Measurements from ENCODE around the gene SCYL1. TPM values are rescaled to one million over a fixed set of nuclear protein-coding genes. Genes with fewer than 3 reads are reported as not detected.
"Not testable (repeated sequence)": the region's sequence is repeated elsewhere in the genome, so short reads cannot be mapped to it uniquely, and the experiment has no call there.

SCYL1 gene
- total RNA-seq, 1 donor from 2014 or later = 82.4 TPM

DNA sequence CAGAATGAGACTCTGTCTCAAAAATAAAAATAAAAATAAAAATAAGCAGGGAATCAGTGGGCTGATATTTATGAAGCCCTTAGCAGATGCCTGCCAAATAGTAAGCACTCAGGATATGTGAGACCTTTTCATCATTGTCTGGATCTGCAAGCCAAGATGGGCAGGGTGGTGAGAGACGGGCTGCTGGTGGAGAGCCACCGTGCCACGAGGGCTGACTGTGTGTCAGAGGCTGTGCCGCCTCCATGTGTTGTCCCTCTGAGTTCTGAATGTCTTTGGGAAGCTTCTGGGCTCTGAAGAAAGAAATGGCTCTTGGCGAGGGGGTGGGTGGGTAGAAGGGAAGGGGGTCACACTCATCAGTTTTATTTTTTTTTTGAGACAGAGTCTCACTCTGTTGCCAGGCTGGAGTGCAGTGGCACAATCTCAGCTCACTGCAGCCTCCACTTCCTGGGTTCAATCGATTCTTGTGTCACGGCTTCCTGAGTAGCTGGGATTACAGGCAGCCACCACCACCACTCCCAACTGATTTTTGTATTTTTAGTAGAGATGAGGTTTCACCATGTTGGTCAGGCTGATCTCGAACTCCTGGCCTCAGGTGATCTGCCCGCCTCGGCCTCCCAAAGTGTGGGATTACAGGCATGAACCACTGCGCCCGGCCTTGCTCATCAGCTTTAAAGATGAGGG is 40.1 kb downstream of the SCYL1 start:
- intact Hi-C loops (cut with micrococcal nuclease) = not testable (repeated sequence)

- intact Hi-C loops (cut with micrococcal nuclease) = loop anchor here (1.0 kb wide), 1 partner anchor 8 kb away; the partner anchor contains the start of gene LTBP3
Observed at GRCh38 chr11:65565624-65566453, 41.0 kb downstream of the SCYL1 start.

GRCh38 chr11:65569164-65569972 is 44.5 kb downstream of the SCYL1 start:
- intact Hi-C loops (cut with micrococcal nuclease) = no loop called here

GRCh38 chr11:65569973-65570918 is 45.4 kb downstream of the SCYL1 start, which contains the start of gene ZNRD2:
TSS of gene ZNRD2 (plus strand) at chr11:65570477. CDS start at chr11:65570492, 15 bp downstream.
- intact Hi-C loops (cut with micrococcal nuclease) = loop anchor here (1.0 to 5.0 kb wide), 14 partner anchors 17 to 792 kb away; partner anchors contain the start of genes BANF1, CDCA5, EIF1AD and FAU

- intact Hi-C loops (cut with micrococcal nuclease) = loop anchor here (2.0 to 5.0 kb wide), 5 partner anchors 141 to 544 kb away; partner anchors contain the start of genes FAU, KAT5, MRPL49 and NEAT1
Observed at GRCh38 chr11:65571420-65571819, 46.5 kb downstream of the SCYL1 start.

DNA sequence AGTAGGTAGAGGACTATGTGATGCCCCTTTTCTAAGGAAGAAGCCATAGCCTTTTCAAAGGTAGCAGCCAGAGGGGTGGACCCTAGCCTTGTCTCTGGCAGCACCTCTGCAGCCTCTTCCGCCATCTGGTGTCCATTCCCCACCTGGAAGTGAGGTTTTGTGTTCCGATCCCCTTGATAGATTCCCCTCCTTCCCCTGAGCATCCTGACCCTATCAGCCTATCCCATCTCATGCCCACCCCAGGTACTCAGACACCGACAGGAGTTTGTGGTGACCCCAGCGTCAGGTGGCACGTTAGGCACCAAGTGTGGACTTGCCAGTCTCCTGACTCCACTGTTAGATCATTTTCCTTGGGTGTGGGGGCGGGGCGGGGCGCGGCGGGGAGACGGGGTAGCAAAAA is 47.1 kb downstream of the SCYL1 start:
- intact Hi-C loops (cut with micrococcal nuclease) = loop anchor here (2.0 to 5.0 kb wide), 6 partner anchors 47 to 545 kb away; partner anchors contain the start of genes FAU, KAT5, MRPL49 and NEAT1

DNA sequence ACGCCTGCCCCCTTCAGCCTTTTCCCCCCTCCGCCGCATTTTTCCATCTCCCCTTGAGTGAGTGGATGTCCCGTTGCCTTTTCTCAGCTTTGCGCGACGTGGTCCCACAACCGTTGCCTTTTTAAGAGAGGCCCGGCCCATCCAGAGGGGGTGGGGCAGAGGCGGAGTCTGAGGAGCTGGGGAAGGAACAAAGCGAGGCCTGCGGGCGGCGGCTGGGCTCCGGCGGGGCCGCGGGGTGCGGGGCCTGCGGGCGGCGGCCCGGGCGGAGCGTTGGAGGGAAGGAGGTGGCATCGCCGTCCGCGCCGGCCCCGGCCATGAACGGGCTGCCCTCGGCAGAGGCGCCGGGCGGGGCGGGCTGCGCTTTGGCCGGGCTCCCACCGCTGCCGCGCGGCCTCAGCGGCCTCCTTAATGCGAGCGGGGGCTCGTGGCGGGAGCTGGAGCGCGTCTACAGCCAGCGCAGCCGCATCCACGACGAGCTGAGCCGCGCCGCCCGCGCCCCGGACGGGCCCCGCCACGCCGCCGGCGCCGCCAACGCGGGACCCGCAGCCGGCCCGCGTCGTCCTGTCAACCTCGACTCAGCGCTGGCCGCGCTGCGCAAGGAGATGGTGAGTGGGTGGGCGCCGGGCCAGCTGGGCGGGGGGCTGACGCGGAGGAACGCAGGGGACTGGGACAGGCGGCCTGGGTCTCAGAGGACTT is 47.6 kb downstream of the SCYL1 start, which contains the start of gene FAM89B:
Gene FAM89B (plus strand): TSS at position 183 of the 696 bp plus-strand sequence. CDS start 132 bp downstream, at position 315.
- intact Hi-C loops (cut with micrococcal nuclease) = loop anchor here (2.0 to 5.0 kb wide), 3 partner anchors 48 to 545 kb away; partner anchors contain the start of genes FAU, MRPL49, SCYL1 and SNX15

DNA sequence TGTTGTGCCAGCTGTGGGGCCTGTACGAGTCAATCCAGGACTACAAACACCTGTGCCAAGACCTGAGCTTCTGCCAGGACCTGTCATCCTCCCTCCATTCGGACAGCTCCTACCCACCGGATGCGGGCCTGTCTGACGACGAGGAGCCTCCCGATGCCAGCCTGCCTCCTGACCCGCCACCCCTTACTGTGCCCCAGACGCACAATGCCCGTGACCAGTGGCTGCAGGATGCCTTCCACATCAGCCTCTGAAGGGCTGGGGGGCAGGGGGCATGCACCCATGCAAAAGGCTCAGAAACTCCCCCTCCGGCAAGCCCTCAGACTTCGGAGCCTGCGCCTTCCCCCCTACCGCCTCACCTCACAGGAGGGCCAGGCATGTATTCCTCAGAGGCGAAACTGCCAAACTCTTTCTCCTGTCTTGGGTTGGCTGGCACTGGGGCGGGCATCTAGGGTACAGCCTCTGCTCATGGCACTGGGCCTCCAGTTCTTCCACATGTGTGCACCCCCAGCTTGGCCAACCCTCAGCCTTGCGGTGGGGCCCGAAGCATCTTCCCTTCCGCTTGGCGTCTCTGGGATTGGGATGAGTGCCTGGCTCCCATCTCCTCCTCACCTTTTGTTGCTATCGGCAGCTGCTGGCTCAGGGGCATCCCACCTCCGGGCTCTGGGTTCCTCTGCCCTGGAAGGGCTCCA is 48.7 kb downstream of the SCYL1 start:
- intact Hi-C loops (cut with micrococcal nuclease) = loop anchor here (1.0 to 5.0 kb wide), 12 partner anchors 15 to 763 kb away; partner anchors contain the start of genes BANF1, CFL1, EIF1AD and FAU

DNA sequence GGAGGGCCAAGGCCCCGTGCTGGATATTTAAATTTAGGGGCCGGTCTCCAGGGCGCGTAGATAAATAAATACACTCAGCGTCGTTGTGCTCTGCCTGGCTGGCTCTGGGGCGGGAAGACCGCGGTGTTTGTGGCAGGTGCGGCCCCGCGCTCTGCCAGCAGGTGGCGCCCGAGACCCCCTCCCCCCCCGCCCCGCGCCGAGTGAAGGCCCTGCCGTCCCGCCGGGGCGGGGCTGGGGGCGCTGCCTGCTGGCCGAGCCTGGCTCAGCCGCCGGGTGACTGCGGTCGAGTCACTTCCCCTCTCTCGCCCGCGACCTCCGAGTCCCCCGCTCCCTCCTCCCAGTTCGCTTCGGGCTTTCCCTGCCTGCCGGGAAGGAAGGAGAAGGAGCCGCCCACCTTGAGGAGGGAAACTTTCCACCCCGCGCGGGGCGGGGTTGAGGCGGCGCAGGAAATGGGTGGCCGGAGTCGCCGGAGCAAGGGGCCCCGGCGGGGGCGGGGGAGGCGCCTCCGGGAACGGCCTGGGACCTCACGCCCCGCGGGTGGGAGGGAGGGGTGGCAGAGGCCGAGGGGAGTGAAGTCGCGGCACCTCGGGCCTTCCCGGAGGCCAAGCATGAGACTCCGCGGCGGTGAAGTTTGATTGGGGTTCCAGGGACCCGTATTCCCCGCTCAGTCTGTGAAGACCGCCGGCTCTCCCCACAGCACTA is 49.4 kb downstream of the SCYL1 start:
- intact Hi-C loops (cut with micrococcal nuclease) = loop anchor here (1.0 to 5.0 kb wide), 11 partner anchors 14 to 764 kb away; partner anchors contain the start of genes BANF1, CFL1, EIF1AD and FAU

DNA sequence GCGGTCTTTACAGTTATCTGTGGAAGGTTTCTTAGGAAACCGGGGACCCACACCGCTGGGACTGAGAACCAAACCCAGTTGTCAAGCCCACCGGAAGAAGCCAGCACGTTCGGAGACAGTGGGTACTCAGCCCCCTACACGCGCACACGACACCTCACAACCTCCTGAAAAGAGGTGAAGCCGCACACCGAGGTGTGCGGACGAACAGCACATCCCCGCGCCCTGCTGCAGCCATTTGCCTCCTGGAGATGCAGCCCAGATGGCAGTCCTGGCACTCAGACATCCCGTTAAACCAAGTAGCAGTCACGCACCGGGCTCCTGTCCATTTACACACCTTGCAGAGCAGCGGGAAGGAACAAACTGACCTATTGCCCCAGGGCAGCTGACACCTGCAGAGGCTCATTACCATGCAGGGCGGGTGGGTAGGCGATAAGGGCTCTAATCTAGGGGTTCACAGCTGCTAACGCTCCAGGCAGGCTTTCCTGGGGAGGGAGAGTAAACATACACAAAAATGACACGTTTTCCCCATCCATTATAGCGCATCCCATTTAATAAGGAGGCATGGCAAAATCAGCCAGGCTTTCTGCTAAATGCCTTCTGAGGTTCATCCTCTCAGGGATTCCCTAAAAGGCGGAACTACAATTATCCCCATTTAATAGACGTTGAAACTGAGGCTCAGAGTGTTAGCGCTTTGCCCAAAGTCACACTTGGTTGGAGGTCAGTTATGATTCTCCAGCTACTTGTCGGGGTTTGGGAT is 50.1 kb downstream of the SCYL1 start:
- intact Hi-C loops (cut with micrococcal nuclease) = loop anchor here (1.0 to 5.0 kb wide), 13 partner anchors 13 to 765 kb away; partner anchors contain the start of genes BANF1, CFL1, EIF1AD and FAU

GRCh38 chr11:65575568-65576231 is 50.8 kb downstream of the SCYL1 start, which contains the start of gene EHBP1L1:
TSS of gene EHBP1L1 (plus strand) at chr11:65576053. CDS start at chr11:65576303, 250 bp downstream.
- intact Hi-C loops (cut with micrococcal nuclease) = loop anchor here (1.0 to 2.0 kb wide), 6 partner anchors 29 to 283 kb away; partner anchors contain the start of genes CFL1, SIPA1 and SLC25A45

DNA sequence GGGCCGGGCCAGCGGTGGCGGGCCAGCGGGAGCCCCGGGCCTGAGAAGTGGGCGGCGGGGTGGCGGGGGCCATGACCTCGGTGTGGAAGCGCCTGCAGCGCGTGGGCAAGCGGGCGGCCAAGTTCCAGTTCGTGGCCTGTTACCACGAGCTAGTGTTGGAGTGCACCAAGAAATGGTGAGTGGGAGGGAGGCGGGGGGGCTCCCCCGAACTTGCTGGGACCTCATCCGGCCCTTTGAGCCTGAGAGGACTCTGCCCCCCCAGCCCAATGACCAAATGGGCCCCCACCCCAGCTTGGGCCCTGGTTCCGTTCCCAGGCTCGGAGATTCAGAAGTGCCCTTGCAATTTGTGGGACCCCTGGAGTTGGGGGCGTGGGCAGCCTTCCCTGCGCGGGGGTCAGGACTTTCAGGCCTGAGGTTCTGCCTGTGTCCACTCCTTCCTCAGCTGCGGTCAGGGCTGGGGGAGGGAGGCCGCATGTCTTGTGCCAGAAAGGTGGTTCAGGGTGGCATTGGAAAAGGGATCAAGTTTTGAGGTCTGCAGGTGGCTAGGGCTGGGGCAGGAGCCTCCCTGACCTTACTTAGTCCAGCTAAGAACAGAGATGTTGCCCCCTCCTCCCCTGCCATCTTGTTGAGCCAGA is 51.5 kb downstream of the SCYL1 start:
- intact Hi-C loops (cut with micrococcal nuclease) = no loop called here

DNA sequence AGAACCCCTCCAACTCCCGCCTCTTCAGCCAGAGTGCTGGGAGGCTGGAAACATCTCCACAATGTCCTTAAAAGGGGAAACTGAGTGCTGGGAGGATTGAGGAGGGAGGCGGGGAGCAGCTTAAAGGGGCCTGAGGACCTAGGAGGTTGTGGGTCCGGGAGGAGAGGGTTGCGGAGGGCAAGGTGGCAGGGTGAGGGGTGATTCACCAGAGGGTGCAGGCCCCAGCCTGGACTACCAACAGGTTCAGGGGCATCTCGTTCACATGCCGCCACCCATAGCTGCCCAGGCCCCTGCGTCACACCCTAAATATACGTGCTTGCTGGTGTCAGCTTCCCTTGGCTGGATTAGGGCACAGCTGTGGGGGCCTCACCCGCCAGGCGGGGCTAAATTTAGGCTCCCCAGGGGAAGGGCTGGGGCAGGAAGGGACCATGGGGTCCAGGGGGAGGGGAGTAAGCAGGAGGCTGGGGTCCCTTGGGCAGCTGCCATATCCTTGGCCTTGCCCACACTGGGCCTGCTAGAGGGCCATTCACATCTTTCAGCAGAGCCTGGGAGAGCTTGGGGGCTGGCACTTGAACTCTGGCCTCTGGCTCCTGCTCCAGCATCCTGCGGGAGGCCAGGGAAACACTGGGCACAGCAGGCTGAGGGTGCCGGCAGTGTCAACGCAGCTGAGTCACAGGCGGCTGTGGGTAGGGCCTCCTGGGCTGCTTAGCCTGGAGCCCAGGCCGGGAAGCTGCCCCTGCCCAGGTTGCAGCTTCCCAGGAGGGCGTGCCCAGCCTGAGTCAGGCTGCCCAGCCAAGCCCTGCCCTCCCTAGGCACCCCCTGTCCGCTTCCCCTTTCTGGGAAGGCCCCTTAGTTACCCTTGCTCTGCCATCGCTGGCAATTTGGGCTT is 52.2 kb downstream of the SCYL1 start:
- intact Hi-C loops (cut with micrococcal nuclease) = no loop called here

GRCh38 chr11:65577756-65578109 is 52.9 kb downstream of the SCYL1 start:
- intact Hi-C loops (cut with micrococcal nuclease) = no loop called here

DNA sequence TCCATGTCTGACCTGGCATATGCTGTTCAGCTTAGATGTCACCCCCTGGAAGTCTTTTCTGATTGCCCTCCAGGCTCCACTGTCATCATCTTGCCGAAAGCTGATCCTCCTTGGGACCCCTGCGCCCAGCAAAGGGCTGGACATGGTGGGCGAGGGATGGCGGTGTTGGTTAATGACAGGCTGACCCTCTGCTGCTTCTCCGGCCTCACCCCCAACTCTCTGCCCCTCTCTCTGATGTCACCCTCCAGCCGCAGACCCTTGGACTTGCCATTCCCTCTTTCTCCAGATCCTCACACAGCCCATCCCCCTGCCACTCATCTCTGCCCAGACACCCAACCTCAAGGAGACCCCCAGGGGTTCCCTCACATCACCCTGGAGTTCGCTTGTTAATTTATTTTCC is 53.3 kb downstream of the SCYL1 start:
- intact Hi-C loops (cut with micrococcal nuclease) = no loop called here
